K562 (cell line): ENCODE data around the gene BCL11A.
"Not testable (repeated sequence)": the region's sequence is repeated elsewhere in the genome, so short reads cannot be mapped to it uniquely, and the experiment has no call there.

Source experiments
- ELF1 ChIP-seq: fragments of 200-800 bp; sonication (Bioruptor generic); IDR thresholded peaks from 2 replicates; pipeline ENCODE4 v1.6.1; 2016; ENCODE audit warnings: missing genetic modification characterization, missing compliant biosample characterization
- EP300 ChIP-seq: IDR thresholded peaks from 2 replicates; pipeline ENCODE4 v1.6.1; 2012; ENCODE audit warnings: low read length, improper control_type of control experiment
- ETV6 ChIP-seq, 3 experiments: fragments of 150-350 bp in 1 of 3; sonication (generic) in 1 of 3; formaldehyde crosslinking in 1 of 3; IDR thresholded peaks; 2 replicates each; pipeline versions ENCODE4 v1.6.1 to v1.8.0; 2014 to 2022; ENCODE audit warnings: borderline replicate concordance in 2 of 3, low read depth in 2 of 3, antibody characterized with exemption in 1 of 3, low read length in 1 of 3, mild to moderate bottlenecking in 1 of 3, missing genetic modification reagents in 1 of 3
- MAFG ChIP-seq: fragments of 450-650 bp; conservative IDR thresholded peaks from 2 replicates; pipeline ENCODE4 v1.6.1; 2016; ENCODE audit warnings: missing genetic modification characterization, missing compliant biosample characterization
- POLR2AphosphoS5 ChIP-seq: IDR thresholded peaks from 2 replicates; pipeline ENCODE4 v1.6.1; 2011; ENCODE audit warnings: mild to moderate bottlenecking, low read depth, low read length, moderate library complexity; ENCODE audit not compliant: control insufficient read depth, insufficient read depth
- SIN3A ChIP-seq, 2 experiments: fragments of 150-350 bp in 1 of 2; IDR thresholded peaks; 2 replicates each; pipeline ENCODE4 v1.6.1; 2011 to 2016; ENCODE audit warnings: borderline replicate concordance in 2 of 2, low read depth in 2 of 2, low read length in 2 of 2, mild to moderate bottlenecking in 2 of 2, moderate library complexity in 2 of 2; ENCODE audit not compliant: control insufficient read depth in 1 of 2
- SMARCA5 ChIP-seq: fragments of 450-650 bp; IDR thresholded peaks from 2 replicates; pipeline ENCODE4 v1.6.1; 2016
- ZBTB34 ChIP-seq: fragments of 250-450 bp; sonication (Bioruptor Pico); IDR thresholded peaks from 2 replicates; pipeline ENCODE4 v1.8.0; 2021; ENCODE audit warnings: mild to moderate bottlenecking, moderate library complexity
- ZNF282 ChIP-seq: sonication (generic); formaldehyde crosslinking; IDR thresholded peaks from 2 replicates; pipeline ENCODE4 v1.8.1; 2023; ENCODE audit warnings: missing genetic modification reagents
- TF ChIP-seq, protein P1 (sequence below): fragments of 450-650 bp; IDR thresholded peaks from 2 replicates; pipeline ENCODE4 v1.6.1; 2016; ENCODE audit warnings: borderline replicate concordance
- TF ChIP-seq, protein P2 (sequence below), 3 experiments: IDR thresholded peaks in 2 of 3; conservative IDR thresholded peaks in 1 of 3; 2 replicates each; pipeline ENCODE4 v1.5.1; 2011 to 2012; ENCODE audit warnings: low read length in 3 of 3, mild to moderate bottlenecking in 3 of 3, control low read depth in 2 of 3, improper control_type of control experiment in 1 of 3, inconsistent platforms in 1 of 3, low read depth in 1 of 3, mixed read lengths in 1 of 3, moderate library complexity in 1 of 3; ENCODE audit not compliant: insufficient read depth in 2 of 3

- TF ChIP-seq ELF1 (tag); ZBTB34 (CRISPR knock-in tag); POLR2AphosphoS5; SMARCA5; EP300; MAFG (tag); SIN3A (IDR thresholded peaks at IDR 0.05; ENCODE audit: borderline replicate concordance in 2 of 2, control insufficient read depth in 1 of 2, low read depth in 2 of 2, low read length in 2 of 2); ETV6 (IDR thresholded peaks at IDR 0.05; ENCODE audit: borderline replicate concordance in 1 of 2, low read depth in 2 of 2, low read length in 1 of 2); ETV6 (CRISPR knock-in tag; IDR thresholded peaks at IDR 0.05; ENCODE audit: borderline replicate concordance); ZNF282 (CRISPR knock-in tag): not testable (repeated sequence)
- TF ChIP-seq, protein P1, sequence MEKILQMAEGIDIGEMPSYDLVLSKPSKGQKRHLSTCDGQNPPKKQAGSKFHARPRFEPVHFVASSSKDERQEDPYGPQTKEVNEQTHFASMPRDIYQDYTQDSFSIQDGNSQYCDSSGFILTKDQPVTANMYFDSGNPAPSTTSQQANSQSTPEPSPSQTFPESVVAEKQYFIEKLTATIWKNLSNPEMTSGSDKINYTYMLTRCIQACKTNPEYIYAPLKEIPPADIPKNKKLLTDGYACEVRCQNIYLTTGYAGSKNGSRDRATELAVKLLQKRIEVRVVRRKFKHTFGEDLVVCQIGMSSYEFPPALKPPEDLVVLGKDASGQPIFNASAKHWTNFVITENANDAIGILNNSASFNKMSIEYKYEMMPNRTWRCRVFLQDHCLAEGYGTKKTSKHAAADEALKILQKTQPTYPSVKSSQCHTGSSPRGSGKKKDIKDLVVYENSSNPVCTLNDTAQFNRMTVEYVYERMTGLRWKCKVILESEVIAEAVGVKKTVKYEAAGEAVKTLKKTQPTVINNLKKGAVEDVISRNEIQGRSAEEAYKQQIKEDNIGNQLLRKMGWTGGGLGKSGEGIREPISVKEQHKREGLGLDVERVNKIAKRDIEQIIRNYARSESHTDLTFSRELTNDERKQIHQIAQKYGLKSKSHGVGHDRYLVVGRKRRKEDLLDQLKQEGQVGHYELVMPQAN: not testable (repeated sequence)
- TF ChIP-seq, protein P2, sequence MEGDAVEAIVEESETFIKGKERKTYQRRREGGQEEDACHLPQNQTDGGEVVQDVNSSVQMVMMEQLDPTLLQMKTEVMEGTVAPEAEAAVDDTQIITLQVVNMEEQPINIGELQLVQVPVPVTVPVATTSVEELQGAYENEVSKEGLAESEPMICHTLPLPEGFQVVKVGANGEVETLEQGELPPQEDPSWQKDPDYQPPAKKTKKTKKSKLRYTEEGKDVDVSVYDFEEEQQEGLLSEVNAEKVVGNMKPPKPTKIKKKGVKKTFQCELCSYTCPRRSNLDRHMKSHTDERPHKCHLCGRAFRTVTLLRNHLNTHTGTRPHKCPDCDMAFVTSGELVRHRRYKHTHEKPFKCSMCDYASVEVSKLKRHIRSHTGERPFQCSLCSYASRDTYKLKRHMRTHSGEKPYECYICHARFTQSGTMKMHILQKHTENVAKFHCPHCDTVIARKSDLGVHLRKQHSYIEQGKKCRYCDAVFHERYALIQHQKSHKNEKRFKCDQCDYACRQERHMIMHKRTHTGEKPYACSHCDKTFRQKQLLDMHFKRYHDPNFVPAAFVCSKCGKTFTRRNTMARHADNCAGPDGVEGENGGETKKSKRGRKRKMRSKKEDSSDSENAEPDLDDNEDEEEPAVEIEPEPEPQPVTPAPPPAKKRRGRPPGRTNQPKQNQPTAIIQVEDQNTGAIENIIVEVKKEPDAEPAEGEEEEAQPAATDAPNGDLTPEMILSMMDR (IDR thresholded peaks at IDR 0.05 in 2 of 3, conservative IDR thresholded peaks at IDR 0.05 in 1 of 3; ENCODE audit: insufficient read depth in 2 of 3, low read depth in 1 of 3, low read length in 3 of 3): not testable (repeated sequence)
Observed at GRCh38 chr2:60417210-60417609, 136.2 kb downstream of the BCL11A start.
